H9 (cell line): Measurements from ENCODE around the gene CSTPP1. TPM values are rescaled to one million over a fixed set of nuclear protein-coding genes. Genes with fewer than 3 reads are reported as not detected.

Source experiments
- DNase-seq: peaks from one replicate; pipeline ENCODE4 v3.0.0-alpha.2; 2017
- H2AFZ ChIP-seq: one replicate; pipeline ENCODE4 v1.6.1; 2013; ENCODE audit warnings: mild to moderate bottlenecking, low read length, control low read depth, moderate library complexity
- H2AK5ac ChIP-seq: 2 replicates; pipeline ENCODE4 v1.6.1; 2013; ENCODE audit warnings: low read length, control low read depth, mixed read lengths; ENCODE audit not compliant: insufficient read length
- H2BK120ac ChIP-seq: one replicate; pipeline ENCODE4 v1.6.1; 2013; ENCODE audit warnings: low read depth, mild to moderate bottlenecking, low read length, control low read depth, inconsistent platforms; ENCODE audit not compliant: poor library complexity, severe bottlenecking
- H2BK12ac ChIP-seq: 2 replicates; pipeline ENCODE4 v1.6.1; 2013; ENCODE audit warnings: low read length, control low read depth, mixed read lengths, low read depth; ENCODE audit not compliant: insufficient read length
- H2BK15ac ChIP-seq: 2 replicates; pipeline ENCODE4 v1.6.1; 2013; ENCODE audit warnings: low read depth, low read length, control low read depth
- H2BK20ac ChIP-seq: one replicate; pipeline ENCODE4 v1.6.1; 2013; ENCODE audit warnings: low read depth, mild to moderate bottlenecking, low read length, control low read depth, inconsistent platforms; ENCODE audit not compliant: poor library complexity, severe bottlenecking
- H2BK5ac ChIP-seq: 2 replicates; pipeline ENCODE4 v1.6.1; 2013; ENCODE audit warnings: low read length, control low read depth, mixed read lengths; ENCODE audit not compliant: insufficient read length
- H3K14ac ChIP-seq: 2 replicates; pipeline ENCODE4 v1.6.1; 2013; ENCODE audit warnings: low read length, control low read depth; ENCODE audit not compliant: insufficient read depth
- H3K18ac ChIP-seq: 2 replicates; pipeline ENCODE4 v1.6.1; 2013; ENCODE audit warnings: low read depth, mild to moderate bottlenecking, mixed read lengths, low read length, control low read depth; ENCODE audit not compliant: insufficient read length
- H3K23ac ChIP-seq: 2 replicates; pipeline ENCODE4 v1.6.1; 2013; ENCODE audit warnings: low read length, control low read depth, mixed read lengths, low read depth; ENCODE audit not compliant: insufficient read length
- H3K23me2 ChIP-seq: 2 replicates; pipeline ENCODE4 v1.6.1; 2013; ENCODE audit warnings: low read depth, mild to moderate bottlenecking, mixed read lengths, low read length, control low read depth; ENCODE audit not compliant: insufficient read length, poor library complexity, severe bottlenecking
- H3K27ac ChIP-seq: 2 replicates; pipeline ENCODE4 v1.5.1; 2013; ENCODE audit warnings: low read length, control low read depth, mixed read lengths, low read depth; ENCODE audit not compliant: insufficient read length
- H3K27me3 ChIP-seq: 2 replicates; pipeline ENCODE4 v1.6.1; 2013; ENCODE audit warnings: low read length, control low read depth, inconsistent platforms; ENCODE audit not compliant: insufficient read depth
- H3K4ac ChIP-seq: 2 replicates; pipeline ENCODE4 v1.6.1; 2013; ENCODE audit warnings: low read depth, mild to moderate bottlenecking, control low read depth, inconsistent platforms, low read length, moderate library complexity
- H3K4me1 ChIP-seq: 2 replicates; pipeline ENCODE4 v1.6.1; 2013; ENCODE audit warnings: low read length, control low read depth, inconsistent platforms; ENCODE audit not compliant: insufficient read depth
- H3K4me2 ChIP-seq: 2 replicates; pipeline ENCODE4 v1.6.1; 2013; ENCODE audit warnings: low read length, control low read depth, mixed read lengths; ENCODE audit not compliant: insufficient read length, insufficient read depth
- H3K56ac ChIP-seq: 2 replicates; pipeline ENCODE4 v1.6.1; 2013; ENCODE audit warnings: low read depth, mild to moderate bottlenecking, mixed read lengths, low read length, control low read depth; ENCODE audit not compliant: insufficient read length
- H3K79me1 ChIP-seq: 2 replicates; pipeline ENCODE4 v1.6.1; 2013; ENCODE audit warnings: low read depth, mild to moderate bottlenecking, moderate library complexity, low read length, control low read depth, inconsistent platforms; ENCODE audit not compliant: insufficient read depth, poor library complexity, severe bottlenecking
- H3K79me2 ChIP-seq: 2 replicates; pipeline ENCODE4 v1.6.1; 2013; ENCODE audit warnings: low read length, control low read depth, inconsistent platforms; ENCODE audit not compliant: insufficient read depth
- H3K9ac ChIP-seq: 2 replicates; pipeline ENCODE4 v1.6.1; 2013; ENCODE audit warnings: low read length, control low read depth, mixed read lengths; ENCODE audit not compliant: insufficient read length; ENCODE audit errors: extremely low read depth
- H3K9me3 ChIP-seq: one replicate; pipeline ENCODE4 v1.6.1; 2013; ENCODE audit warnings: low read depth, low read length, inconsistent platforms; ENCODE audit not compliant: control insufficient read depth
- H3T11ph ChIP-seq: one replicate; pipeline ENCODE4 v1.6.1; 2013; ENCODE audit warnings: mild to moderate bottlenecking, low read length, control low read depth, inconsistent platforms
- H4K20me1 ChIP-seq: one replicate; pipeline ENCODE4 v1.6.1; 2013; ENCODE audit not compliant: control insufficient read depth, insufficient read length, insufficient read depth
- H4K5ac ChIP-seq: 2 replicates; pipeline ENCODE4 v1.6.1; 2013; ENCODE audit warnings: low read depth, mild to moderate bottlenecking, mixed read lengths, low read length, control low read depth; ENCODE audit not compliant: insufficient read length
- H4K8ac ChIP-seq: replicated peaks from 2 replicates; pipeline ENCODE4 v1.6.1; 2013; ENCODE audit warnings: low read length, control low read depth, mixed read lengths, low read depth; ENCODE audit not compliant: insufficient read length
- H4K91ac ChIP-seq: 2 replicates; pipeline ENCODE4 v1.6.1; 2013; ENCODE audit warnings: low read depth, mild to moderate bottlenecking, moderate library complexity, mixed read lengths, low read length, control low read depth; ENCODE audit not compliant: insufficient read length
- H3K27ac Mint-ChIP-seq, 3 experiments: 2 replicates in 2 of 3; 3 replicates in 1 of 3; pipeline ENCODE4 v1.8.0; 2020 to 2021; ENCODE audit warnings: mixed read lengths in 3 of 3, mild to moderate bottlenecking in 1 of 3, moderate library complexity in 1 of 3
- H3K27me3 Mint-ChIP-seq: 2 replicates; pipeline ENCODE4 v1.8.0; 2021; ENCODE audit warnings: low read depth, mild to moderate bottlenecking, moderate library complexity, mixed read lengths
- H3K36me3 Mint-ChIP-seq, 3 experiments: 2 replicates in 2 of 3; 3 replicates in 1 of 3; pipeline ENCODE4 v1.8.0; 2020 to 2021; ENCODE audit warnings: low read depth in 3 of 3, mixed read lengths in 3 of 3; ENCODE audit not compliant: insufficient read depth in 1 of 3
- H3K4me1 Mint-ChIP-seq, 2 experiments: 2 replicates each; pipeline ENCODE4 v1.8.0; 2020; ENCODE audit warnings: mixed read lengths in 2 of 2
- H3K4me3 Mint-ChIP-seq, 2 experiments: 2 replicates in 1 of 2; 3 replicates in 1 of 2; pipeline ENCODE4 v1.8.0; 2020 to 2021; ENCODE audit warnings: mild to moderate bottlenecking in 2 of 2, mixed read lengths in 2 of 2, moderate library complexity in 1 of 2
- H3K9me3 Mint-ChIP-seq, 2 experiments: 2 replicates in 1 of 2; 3 replicates in 1 of 2; pipeline ENCODE4 v1.8.0; 2020; ENCODE audit warnings: mild to moderate bottlenecking in 2 of 2, mixed read lengths in 2 of 2, moderate library complexity in 1 of 2
- WGBS: extraction: QIAGEN DNeasy Blood & Tissue Kit; methylation state at CpG from one replicate; pipeline ENCODE4 v1.1.7; 2013; ENCODE audit warnings: missing lambda C conversion rate, low lambda C conversion rate, mixed read lengths; ENCODE audit not compliant: insufficient read length; ENCODE audit errors: extremely low coverage; 5-methylcytosine and 5-hydroxymethylcytosine counted together
- total RNA-seq: library from RNA; stranded (reverse); gene quantifications from 2 replicates; pipeline ENCODE4 v1.2.1, GENCODE V29; 2021
- TF ChIP-seq, protein P1 (sequence below): fragments of 200-600 bp; sonication (generic); conservative IDR thresholded peaks from 3 replicates; pipeline ENCODE4 v1.8.0; 2021; ENCODE audit warnings: antibody characterized with exemption, mild to moderate bottlenecking

The CSTPP1 gene
- total RNA-seq, 1 experiment from 2014 or later, result 21.2 TPM

DNA sequence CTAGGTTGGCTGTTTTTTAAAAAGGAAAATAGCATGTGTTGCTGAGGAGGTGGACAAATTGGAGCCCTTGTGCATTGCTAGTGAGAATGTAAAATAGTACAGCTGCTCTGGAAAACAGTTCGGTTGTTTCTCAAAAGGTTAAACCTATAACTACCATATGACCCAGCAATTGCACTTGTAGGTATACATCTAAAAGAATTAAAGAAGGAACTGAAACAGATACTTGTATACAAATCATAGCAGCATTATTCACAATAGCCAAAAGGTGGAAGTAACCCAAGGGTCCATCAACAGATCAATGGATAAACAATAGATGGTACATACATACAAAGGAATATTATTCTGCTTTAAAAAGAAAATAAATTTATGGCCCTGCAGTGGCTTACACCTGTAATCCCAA, 111.4 kb downstream of the CSTPP1 start:
- Histone ChIP-seq H3T11ph (no peak overlapping the region), H4K91ac (no peak overlapping the region), H3K9ac (no peak overlapping the region), H3K79me2 (no peaks in the 10 kb centered on the region), H2AFZ (no peak overlapping the region), H4K8ac (no peak overlapping the region), H3K27me3 (no peaks in the 10 kb centered on the region), H2BK20ac (no peak overlapping the region), H3K4ac (no peak overlapping the region), H3K56ac (no peak overlapping the region), H3K14ac (no peak overlapping the region), H3K18ac (no peak overlapping the region), H3K9me3 (no peaks in the 10 kb centered on the region), H3K4me1 (no peaks in the 10 kb centered on the region), H3K23ac (no peak overlapping the region), H2BK120ac (no peak overlapping the region), H4K20me1 (no peaks in the 10 kb centered on the region), H2BK12ac (no peak overlapping the region), H2BK15ac (no peak overlapping the region), H2BK5ac (no peak overlapping the region), H3K23me2 (no peaks in the 10 kb centered on the region), H2AK5ac (no peak overlapping the region), H4K5ac (no peak overlapping the region), H3K79me1 (no peaks in the 10 kb centered on the region), H3K27ac (no peak overlapping the region), H3K4me2 (no peak overlapping the region)
- TF ChIP-seq, protein P1, sequence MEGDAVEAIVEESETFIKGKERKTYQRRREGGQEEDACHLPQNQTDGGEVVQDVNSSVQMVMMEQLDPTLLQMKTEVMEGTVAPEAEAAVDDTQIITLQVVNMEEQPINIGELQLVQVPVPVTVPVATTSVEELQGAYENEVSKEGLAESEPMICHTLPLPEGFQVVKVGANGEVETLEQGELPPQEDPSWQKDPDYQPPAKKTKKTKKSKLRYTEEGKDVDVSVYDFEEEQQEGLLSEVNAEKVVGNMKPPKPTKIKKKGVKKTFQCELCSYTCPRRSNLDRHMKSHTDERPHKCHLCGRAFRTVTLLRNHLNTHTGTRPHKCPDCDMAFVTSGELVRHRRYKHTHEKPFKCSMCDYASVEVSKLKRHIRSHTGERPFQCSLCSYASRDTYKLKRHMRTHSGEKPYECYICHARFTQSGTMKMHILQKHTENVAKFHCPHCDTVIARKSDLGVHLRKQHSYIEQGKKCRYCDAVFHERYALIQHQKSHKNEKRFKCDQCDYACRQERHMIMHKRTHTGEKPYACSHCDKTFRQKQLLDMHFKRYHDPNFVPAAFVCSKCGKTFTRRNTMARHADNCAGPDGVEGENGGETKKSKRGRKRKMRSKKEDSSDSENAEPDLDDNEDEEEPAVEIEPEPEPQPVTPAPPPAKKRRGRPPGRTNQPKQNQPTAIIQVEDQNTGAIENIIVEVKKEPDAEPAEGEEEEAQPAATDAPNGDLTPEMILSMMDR, result no peak
- DNase-seq, result no peak
- Mint-ChIP-seq H3K9me3 (no peaks in the 10 kb centered on the region; a peak in 1 of 5 replicates), H3K27me3 (no peaks in the 10 kb centered on the region), H3K36me3 (peaks cover 2 to 3% (median 2%) of the 10 kb centered on the region in 3 experiments; a peak in 5 of 7 replicates), H3K27ac (no peak overlapping the region), H3K4me3 (no peak overlapping the region), H3K4me1 (no peaks in the 10 kb centered on the region; a peak in 1 of 4 replicates)
- no CpG with 5 or more reads among the region's 1 CpG for WGBS
